HG03354 (cell line): ENCODE data around the gene ATXN1.

ENCODE experiments used
- ATAC-seq: cut with Tn5 transposase; IDR thresholded peaks from one replicate; pipeline ENCODE4 v1.9.1; 2021; ENCODE audit warnings: mild to moderate bottlenecking; ENCODE audit not compliant: unreplicated experiment, poor library complexity, severe bottlenecking

ATXN1 gene

DNA sequence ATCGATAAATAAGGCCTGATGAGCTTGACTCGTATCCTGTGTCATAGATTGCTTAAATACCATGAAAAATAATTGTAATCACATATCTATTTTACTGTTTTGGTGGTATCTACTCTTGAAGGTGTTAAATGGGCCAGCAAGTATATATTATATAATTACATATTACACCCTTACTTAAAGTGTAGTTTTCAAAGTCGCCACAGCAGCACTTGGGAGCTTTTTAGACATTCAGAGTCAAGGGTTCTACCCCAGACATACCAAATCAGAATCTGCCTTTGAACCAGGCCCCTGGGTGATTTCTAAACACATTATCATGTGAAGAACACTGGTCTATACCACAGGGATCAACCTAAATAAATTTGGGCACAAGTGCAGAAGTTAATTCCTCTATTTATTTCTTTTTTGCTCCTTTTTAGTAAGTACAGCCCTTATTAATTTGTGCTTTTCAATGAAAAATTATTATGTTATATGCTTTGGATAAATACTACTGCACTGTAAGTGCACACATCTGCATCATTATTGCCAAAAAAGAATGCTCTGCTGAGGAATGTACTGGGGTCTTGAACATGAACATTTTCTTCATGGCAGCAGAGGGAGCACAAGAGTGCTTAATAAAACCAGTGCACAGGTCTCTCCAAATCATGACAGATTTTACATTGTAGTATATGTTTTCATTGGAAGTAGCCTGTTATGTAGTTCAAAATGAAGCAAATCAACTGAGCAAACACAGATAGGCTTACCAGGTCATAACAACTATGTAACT is 3.1 kb upstream of the ATXN1 start:
- no peak for ATAC-seq

DNA sequence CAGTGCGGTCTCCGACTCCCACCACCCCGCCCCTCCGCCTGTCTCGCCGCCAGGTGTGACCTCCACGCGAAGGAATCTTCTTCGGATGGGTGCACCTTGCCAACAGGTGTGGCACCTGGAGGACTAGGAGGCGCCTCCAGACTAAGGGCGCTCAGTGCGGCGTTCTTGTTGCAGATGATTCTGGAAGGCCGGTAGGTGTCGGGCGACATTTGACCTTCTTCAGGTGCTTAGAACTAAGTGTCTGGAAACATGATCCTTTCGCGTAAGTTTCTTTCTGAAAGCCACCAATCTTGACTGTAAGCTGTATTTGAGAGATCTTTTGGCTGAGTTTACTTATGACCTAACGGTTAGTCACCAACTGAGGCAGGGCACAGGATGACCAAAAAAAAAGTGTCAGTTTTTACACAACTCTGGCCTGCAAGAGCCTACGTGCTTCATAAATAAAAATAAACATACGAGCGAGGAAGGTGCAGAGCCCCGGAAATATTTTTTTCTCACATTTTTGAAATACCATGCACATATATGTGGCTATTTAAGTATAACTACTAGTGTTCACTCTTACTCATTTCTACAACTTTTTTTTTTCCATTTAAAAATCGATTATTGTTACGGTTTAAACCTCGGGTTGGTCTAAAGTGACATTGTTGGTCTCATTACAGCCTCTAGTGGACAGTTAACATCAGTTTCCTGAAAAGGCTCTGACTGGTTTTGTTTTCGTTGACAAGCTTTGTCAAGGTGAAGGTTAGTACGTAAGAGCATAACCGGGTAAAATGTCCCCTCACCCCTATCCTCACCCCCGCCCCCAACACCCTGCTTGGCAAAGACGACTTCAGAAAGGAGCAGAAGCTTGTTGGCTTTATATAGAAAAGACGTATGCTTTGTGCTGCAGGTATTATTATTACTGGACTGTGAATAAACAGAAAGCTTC is 1.6 kb upstream of the ATXN1 start:
- peak; percentile 41 for ATAC-seq

DNA sequence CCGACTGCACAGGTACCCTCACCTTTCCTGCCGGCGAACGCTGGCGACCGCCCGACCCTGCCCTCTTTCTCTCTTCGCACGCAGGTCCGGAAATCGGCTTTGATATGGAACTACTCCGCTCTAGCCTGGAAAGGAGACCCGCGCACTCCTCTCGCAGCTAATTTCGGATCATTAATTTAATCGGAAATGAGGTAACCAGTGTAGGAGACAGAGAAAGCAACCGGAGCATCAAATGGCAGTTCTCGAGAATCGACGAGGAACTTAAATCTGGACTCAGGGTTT is 949 bp upstream of the ATXN1 start:
- ATAC-seq: peak; percentile 13

DNA sequence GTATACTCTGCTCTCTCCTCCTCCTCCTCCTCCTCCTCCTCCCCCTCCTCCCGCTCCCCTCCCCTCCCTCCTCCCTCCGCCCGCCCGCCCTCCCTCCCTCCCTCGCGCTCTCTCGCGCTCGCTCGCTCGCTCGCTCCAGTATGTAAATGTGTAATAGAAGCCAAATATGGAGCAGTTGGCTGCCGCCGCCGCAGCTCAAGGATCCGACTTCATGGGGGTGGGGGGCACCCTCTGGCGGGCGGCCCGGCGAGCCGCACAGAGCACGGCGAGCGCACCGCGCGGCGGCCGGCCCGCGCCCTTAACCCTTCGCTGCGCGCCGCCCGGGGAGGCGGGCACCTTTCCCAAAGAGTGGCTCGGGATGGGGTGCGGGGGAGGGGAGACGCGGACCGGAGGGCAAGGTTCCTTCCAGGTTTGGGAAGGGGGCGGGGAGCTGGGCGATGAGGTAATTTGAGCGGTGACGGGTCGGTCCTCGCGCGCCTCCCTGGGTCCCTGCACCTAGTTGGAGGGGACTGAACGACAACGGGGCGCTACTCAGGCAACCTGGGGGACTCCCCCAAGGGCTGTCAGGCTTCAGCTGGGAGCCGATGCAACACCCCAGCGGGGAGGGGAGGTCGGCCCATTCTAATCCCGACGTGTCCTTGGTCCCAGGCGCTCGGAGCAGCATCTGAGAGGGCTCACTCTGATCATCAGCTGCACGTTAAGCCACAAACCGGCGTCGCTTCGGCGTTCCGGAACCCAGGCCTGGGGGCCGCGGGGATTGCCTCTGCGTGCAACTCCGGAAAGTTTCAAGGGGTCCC is 409 bp upstream of the ATXN1 start:
- peak; percentile 49 for ATAC-seq

DNA sequence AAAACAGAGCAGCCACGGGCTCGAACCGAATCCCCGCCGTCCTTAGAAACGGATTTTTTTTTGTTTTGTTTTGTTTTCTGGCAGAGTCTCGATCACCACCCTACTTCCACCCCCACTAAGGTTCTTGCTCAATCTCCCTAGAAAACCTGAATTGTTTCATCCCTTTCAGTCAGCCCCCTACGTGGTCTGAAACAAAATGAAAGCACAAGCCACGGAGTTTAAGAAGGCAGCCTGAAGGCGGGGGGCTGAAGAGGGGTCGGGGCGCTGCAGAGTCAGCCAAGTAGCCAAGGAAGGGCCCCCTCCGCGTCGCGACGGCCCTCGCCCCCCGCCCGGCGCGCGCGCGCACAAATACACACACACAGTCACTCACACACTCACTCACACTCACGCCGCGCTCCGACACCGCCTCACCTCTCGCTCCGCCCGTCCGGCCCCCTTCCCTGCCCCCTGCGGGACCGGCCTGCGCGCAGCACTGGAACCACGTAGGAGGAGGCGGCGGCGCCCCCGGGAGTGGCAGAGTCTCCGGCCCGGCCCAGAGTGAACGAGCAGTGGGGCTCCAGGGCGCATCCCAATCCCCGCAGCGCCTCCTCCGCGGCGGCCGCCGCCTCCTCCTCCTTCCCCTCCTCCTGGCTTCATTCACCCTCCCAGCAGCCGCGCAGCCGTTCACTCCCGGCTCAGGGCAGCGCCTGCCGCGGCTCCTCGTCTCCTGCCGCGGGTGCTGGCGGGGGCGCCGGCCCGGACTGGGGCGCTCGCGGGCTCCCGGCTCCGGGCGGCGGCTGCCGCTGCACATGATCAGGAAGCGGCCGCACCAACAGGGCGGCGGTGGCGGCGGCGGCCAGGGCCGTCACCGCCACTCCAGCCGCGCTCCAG is 1.4 kb downstream of the ATXN1 start:
- ATAC-seq: peak; percentile 40

DNA sequence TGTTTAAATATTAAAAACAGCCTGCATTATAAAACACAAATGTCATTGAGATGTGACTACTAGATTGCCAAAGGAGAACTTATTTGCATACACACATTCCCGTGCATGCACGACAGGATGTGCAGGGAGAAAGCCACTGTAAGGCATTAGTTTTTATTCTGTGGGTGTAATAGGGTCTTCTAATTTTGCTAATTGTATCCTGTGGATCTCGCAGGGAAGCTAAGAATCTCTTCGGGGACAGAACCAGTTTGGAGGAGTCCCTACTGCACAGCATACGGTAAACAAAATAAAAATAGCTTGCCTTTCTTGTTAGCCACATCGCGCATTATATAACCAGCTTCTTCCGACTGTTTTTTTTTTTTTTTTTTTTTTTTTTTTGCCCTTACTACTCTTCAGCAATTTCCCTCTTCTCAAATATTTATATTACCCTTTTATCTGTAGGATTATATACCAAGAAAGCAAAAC is 2.0 kb downstream of the ATXN1 start:
- ATAC-seq: no peak

DNA sequence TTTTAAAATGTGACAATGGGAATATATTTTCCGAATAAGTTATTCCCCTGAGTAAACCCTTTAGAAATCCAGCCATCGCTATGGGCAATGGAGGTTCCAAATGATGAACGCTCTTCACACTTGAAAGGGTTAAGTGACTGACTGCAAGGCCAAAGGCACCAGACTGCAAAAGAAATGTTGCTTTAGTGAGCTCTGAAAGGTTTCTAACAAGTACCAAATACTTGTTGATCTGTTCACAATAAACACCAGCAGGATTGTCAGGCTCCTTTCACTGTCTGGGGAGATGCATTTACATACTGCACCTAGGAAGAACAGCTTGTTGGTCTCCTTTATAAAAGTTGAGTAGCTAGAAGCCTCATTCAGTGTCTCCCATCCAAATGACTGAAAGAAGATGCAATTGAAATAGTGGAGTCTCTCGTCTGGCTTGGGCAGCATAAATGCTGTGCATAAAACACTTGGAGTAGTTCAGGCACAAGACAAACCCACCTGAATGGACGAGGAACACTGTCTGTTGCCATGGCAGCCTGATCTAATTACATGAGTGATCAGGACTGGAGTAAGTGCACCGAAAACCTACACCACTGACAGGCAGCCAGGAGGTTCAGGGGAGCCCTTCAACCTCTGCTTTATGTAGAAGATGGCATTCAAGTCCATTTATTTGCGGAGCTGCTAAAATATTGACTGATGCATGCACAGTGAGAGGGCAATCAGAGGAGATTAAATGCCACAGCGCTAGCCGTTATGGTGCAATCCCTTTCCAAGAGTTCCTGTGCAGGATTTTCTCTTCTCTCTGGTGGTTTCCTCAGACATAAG is 2.9 kb downstream of the ATXN1 start:
- ATAC-seq: no peak

DNA sequence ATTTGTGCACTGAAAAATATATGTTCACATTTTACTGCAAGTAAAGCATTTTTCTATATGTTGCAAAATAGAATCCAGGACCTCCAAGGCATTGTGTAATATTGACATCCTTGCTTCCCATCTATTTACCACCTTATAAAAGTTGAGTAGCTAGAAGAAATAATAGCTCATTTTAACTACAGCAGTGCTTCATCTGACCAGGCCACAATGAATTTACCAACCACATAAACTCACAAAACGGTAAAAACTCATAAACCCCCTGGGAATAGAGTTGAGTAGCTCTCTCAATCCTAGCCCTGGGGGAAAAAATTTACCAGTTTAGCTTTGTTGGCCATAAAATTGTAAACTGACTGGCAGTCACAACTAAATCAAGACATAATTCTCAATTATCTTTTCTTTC is 3.9 kb downstream of the ATXN1 start:
- no peak for ATAC-seq

DNA sequence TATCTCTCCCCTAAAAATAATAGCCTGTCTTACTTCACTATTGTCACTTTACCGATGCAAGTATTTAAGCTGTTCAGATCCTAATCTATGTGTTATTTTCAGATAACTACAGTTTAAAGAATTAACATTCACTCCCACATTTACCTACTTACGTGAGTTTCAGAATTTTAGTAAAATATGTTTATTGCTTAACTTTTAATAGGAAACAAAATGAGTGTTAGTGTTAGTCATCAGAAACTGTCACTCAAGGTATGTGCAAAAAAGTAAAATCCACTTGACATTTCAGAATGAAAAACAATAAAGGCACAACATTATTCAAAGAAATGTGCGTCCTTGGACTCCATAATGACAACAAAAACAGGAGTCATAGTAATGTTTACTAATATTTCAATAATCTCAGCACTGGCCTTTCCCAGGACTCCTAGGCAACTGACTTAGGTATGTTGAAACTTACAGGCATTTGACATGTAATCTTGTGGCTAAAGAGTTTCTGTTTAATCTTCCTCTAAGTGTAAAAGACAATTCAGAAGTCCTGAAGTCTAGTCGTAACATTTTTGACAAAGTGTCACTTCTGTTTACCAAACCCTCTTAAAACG is 4.5 kb downstream of the ATXN1 start:
- no peak for ATAC-seq

DNA sequence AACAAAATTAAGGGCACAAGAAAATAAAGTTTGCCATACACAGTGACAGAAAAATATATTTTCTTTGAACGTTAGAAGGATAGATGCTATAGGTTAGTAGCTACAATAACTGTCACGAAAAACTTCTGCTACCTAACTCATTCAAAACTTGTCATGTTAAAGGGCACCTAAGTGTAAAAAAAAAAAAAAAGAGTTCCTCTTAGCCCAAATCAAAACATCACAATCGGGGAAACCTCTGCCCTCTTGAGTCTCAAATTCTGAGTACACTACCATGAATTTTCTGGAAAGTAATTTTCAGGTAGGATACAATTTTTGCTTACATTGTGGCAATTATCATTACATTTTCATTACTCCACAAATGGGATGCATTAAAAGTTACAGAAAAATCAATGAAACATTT is 5.7 kb downstream of the ATXN1 start:
- ATAC-seq: no peak

DNA sequence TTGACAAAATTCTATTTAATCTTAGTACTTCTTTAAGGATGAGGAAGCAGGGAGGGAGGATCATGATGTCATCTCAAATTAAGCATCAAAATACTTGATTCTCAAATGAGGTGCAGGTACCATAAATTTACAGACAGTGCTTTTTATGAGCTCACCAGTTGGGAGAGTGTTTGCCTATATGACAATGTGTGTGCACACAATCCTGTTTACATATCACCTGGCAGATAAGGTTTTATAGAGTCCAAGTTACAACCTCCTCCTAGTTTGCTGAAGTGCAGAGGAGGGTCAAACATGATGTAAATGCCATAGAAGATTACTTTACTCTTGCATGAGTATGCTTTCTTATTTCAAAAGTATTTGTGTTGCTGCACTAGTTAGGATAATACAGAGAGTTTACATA is 6.4 kb downstream of the ATXN1 start:
- no peak for ATAC-seq

DNA sequence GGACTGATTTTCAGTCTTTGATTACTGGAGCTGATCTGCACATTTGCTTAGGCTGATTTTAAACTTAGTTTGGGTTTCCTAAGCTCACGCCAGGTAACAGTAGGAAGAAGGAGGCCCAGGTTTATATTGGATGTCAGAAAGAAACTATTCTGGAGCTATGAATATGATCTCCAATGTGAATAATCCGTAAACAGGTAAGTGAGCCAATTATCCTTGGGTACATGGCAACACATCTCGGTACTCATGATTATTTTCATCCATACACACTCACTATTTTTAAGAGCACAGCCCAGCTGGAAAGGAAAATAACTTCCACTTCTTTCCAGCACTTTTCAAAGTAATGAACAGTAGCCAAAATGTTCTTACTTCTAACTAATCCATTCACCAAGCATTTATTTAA is 7.0 kb downstream of the ATXN1 start:
- no peak for ATAC-seq

DNA sequence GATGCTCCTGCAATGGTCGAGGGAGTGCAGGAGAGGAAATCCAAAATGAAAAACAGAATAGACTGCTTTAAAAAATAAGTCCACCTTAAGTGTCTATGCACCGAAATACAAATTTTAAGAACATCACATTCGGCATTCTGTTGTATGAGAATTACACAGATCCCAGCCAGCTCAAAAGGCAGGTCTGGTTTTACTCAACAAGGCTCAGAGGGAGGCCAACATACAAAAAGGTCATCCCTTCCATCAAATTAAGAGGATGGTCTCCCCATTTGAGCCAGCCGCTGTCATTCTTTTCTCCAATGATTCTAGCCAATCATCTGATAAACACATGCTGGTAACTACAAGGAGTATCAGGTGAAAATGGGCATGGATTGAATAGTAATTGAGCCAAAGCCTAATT is 7.9 kb downstream of the ATXN1 start:
- no peak for ATAC-seq

DNA sequence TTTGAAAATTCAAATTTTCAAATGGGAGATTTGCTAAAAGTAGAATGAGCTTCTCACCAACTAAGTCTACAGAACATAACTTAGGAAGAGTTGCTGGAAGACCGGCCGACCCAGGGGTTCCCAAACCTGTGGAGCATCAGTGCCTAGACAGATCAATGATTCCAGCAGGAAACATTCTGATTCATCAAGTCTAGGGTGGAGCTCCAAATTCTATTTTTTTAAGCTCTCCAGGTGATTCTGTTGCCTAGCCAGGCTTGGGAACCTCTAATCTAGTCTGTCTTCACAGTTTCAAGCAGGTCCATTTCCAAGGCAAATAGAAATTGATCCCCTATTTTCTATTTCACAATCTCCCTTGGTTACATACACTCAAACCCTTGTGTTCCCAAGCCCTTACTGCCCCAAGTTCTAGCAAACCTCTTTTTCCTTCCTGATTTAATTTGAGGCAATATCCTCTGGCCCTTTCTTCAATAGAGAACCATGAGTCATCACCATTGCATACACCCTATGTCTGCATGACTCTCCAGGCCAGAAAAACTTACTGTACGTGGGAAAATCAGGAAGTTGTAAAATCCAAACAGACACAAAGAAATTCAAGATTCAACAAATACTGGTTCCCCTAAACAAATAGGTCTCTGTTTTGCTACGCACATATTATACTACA is 8.9 kb downstream of the ATXN1 start:
- no peak for ATAC-seq

DNA sequence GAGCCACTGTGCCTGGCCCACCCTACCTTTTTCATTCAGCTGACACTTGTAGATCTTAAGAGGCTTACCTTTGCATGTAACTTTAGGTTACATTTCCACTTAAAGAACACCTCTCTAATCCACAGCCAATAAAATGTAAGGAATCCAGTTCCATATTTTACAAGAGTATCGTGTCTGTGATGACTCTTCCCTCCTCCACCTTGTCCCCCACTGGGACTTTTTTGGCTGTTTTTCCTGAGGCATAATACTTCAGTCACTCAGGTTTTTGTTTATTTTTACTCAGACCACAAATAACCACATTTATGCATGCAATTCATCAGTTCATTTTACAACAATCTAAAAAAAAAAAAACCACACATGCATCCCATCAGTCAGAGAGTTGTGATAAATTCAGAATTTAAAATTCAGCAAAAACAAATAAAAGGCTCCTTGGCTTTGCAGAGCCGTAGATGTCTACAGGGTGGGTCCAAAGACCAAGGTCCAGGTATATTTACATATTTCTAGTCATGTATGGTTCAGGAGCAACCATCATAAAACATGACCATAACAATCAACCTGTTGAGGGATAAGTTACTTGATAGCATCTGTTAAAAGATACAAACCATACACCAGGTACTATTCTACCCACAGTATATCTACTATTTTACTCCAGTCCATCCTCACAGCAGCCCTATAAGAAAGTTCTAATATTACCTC is 9.9 kb downstream of the ATXN1 start:
- no peak for ATAC-seq

DNA sequence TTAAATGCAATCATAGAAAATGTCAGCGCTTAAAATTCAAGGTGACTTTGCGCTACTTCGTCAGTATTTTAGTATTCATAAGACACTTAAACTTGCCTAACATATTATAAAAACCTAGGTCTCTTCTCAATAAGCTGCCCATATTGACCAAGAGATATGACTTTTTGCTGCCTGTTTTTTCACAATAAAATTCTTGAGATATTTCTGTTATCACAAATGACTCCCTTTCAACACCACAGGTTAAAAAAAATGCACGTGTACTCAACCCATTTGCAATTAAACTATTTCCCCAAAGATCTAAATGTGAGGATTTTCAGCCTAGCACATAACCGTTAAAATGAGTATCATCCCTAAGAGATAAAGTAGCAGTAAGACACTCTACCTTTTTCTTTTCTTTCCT is 10.7 kb downstream of the ATXN1 start:
- no peak for ATAC-seq
